ENCODE results near the gene FNDC3B.

FNDC3B gene

DNA sequence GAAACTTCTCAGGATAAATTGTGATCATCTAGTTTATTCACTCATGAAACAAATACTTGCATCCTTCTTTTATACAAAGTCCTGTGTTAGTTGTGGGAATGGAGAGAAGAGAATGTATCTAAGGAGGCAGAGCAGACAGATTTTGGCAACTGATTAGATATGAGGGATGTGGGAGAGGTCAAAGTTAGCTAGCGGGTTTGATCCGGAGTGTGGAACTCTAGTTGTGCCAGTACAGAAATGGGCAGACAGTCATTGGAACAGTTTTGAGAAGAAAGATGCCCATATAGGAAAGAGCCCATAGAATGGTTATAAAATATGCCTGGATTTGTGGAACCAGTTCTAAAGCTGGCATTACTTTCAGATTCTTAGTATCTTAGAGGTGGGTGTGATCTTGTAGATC lies 141.1 kb downstream of the FNDC3B start:
- H3K4me3 ChIP-seq (ENCODE audit: low read depth, low read length) = no peak overlapping the region
- no peak overlapping the region for H2AFZ ChIP-seq (ENCODE audit: low read length, unreplicated experiment)
- peak overlapping the region; percentile 66 for H3K27ac ChIP-seq (ENCODE audit: low read depth, low read length)
- H3K79me2 ChIP-seq (ENCODE audit: control insufficient read depth, insufficient read depth, low read length, unreplicated experiment) = peaks cover 94% of the 10 kb centered on the region
- H3K27me3 ChIP-seq (ENCODE audit: insufficient read depth, low read length) = no peaks in the 10 kb centered on the region
- H3K4me1 ChIP-seq (ENCODE audit: control insufficient read depth, insufficient read depth, low read length, unreplicated experiment) = peaks cover 72% of the 10 kb centered on the region
- H3K36me3 ChIP-seq (ENCODE audit: insufficient read depth, low read length) = peaks cover 9% of the 10 kb centered on the region

DNA sequence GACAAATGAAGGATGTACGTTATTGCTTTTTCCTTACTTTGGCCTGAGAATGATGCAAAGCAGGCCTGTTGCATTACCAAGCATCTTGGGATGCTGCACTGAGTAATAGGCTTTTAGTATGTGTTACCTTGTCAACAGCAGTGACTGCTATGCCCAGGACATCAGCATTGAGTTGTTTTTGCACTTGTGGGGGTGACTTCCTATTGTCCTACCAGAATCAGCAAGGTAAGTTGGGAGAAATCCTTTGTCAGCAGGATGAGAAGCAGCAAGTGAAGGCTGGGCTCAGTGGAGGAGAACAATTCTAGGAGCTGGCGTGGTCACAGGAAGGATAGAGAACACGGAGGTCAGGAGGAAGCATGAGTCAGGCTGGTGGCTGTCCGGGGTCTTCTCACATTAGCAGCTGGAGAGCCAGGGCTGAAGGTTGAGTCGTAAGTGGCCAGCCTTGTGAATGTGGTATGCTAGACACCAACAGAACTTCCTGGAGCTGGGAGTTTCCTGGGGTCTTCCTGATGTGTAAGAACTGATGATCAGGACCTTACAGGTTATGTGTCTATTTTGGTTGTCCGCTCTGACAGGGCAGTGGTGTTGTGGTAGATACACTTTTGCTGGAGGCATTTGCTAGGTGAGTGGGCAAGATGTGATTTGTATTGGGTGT lies 142.7 kb downstream of the FNDC3B start:
- Histone ChIP-seq H3K79me2 (ENCODE audit: control insufficient read depth, insufficient read depth, low read length, unreplicated experiment) (peaks cover 93% of the 10 kb centered on the region), H3K27ac (ENCODE audit: low read depth, low read length) (peak overlapping the region; percentile 66), H2AFZ (ENCODE audit: low read length, unreplicated experiment) (no peak overlapping the region), H3K4me1 (ENCODE audit: control insufficient read depth, insufficient read depth, low read length, unreplicated experiment) (peaks cover 60% of the 10 kb centered on the region), H3K4me3 (ENCODE audit: low read depth, low read length) (peak overlapping the region; percentile 18; the same call in 1 of the 2 replicates), H3K27me3 (ENCODE audit: insufficient read depth, low read length) (no peaks in the 10 kb centered on the region), H3K36me3 (ENCODE audit: insufficient read depth, low read length) (peaks cover 9% of the 10 kb centered on the region)

DNA sequence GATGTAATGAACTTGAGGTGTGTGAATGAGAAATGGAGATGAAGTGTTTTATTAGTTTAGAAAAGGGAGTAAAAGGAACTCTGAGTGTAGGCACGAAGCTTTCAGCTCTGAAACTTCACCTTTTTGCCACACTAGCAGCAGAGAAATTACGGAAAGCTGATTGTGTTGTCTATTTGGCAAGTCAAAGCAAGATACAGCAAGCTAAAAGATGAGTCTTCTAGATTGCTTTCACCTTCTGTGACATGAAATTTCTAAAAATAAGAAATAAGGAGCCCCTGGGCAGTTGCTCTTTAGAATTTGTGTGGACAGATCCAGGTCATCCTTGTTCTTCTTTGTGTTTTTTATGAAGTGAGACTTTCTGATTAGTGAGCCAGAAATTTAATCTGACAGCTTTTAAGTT lies 143.4 kb downstream of the FNDC3B start:
- H3K27ac ChIP-seq (ENCODE audit: low read depth, low read length) = peak overlapping the region; percentile 66
- H3K4me1 ChIP-seq (ENCODE audit: control insufficient read depth, insufficient read depth, low read length, unreplicated experiment) = peaks cover 57% of the 10 kb centered on the region
- peaks cover 92% of the 10 kb centered on the region for H3K79me2 ChIP-seq (ENCODE audit: control insufficient read depth, insufficient read depth, low read length, unreplicated experiment)
- H3K27me3 ChIP-seq (ENCODE audit: insufficient read depth, low read length) = no peaks in the 10 kb centered on the region
- H2AFZ ChIP-seq (ENCODE audit: low read length, unreplicated experiment) = no peak overlapping the region
- peaks cover 7% of the 10 kb centered on the region for H3K36me3 ChIP-seq (ENCODE audit: insufficient read depth, low read length)
- no peak overlapping the region for H3K4me3 ChIP-seq (ENCODE audit: low read depth, low read length)

DNA sequence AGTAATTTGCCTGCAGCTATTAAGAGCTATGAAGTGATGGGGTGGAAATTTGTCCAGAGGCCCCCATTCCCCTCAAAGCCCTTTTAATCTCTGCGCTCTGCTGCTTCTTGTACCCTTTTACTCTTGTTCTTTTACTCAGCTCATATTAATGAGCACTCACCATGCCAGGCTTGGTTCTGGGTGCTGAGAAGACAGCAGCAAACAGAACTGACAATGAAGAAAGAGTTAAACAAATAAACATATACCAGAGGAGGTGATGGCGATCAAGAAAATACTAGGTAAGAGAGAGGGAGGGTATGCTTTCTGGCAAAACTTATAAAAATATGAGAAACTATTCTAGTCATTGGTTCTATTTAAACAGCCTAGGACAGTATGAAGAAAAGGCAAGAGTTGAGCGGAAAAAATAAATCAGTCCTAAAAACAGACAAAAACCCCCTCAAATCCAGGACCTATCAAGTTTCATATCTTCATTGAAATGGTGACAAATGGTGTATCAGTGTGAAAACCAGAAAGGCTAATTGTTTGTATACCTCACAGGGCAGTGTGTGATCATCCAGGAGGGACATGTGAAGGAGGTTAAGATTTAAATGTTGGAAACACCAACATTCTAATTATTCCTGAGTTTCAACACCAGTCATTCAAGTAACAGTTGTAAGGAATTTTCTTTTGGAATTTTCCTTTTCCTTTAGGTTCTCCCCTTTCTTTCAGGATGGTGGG lies 144.9 kb downstream of the FNDC3B start:
- Histone ChIP-seq H3K79me2 (ENCODE audit: control insufficient read depth, insufficient read depth, low read length, unreplicated experiment) (peaks cover 88% of the 10 kb centered on the region), H2AFZ (ENCODE audit: low read length, unreplicated experiment) (no peak overlapping the region), H3K27ac (ENCODE audit: low read depth, low read length) (peak overlapping the region; percentile 38; the same call in 1 of the 2 replicates), H3K4me3 (ENCODE audit: low read depth, low read length) (no peak overlapping the region), H3K27me3 (ENCODE audit: insufficient read depth, low read length) (no peaks in the 10 kb centered on the region), H3K4me1 (ENCODE audit: control insufficient read depth, insufficient read depth, low read length, unreplicated experiment) (peaks cover 51% of the 10 kb centered on the region), H3K36me3 (ENCODE audit: insufficient read depth, low read length) (no peaks in the 10 kb centered on the region; the same call in 1 of the 2 replicates)

DNA sequence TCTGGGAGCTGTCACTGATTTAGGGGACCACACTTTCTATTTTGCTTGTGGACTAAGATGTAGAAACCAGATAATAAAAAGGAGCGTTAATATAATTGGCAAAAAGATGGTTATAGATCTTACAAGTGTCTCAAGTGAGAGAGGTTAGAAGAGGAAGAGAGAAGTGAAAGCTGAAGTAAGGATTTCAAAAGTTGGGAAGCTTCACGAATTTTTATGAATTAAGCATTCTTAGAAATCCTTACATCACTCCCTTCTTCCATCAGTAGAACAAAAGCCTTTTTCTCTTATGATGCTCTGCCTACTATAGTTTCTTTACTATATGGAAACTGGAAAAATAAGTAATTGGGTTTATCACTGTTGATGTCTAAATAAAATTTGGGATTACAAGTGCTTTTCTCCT lies 146.5 kb downstream of the FNDC3B start:
- H3K27me3 ChIP-seq (ENCODE audit: insufficient read depth, low read length) = no peaks in the 10 kb centered on the region
- H3K27ac ChIP-seq (ENCODE audit: low read depth, low read length) = peak overlapping the region; percentile 51
- H3K4me1 ChIP-seq (ENCODE audit: control insufficient read depth, insufficient read depth, low read length, unreplicated experiment) = peaks cover 51% of the 10 kb centered on the region
- no peaks in the 10 kb centered on the region; the same call in 1 of the 2 replicates for H3K36me3 ChIP-seq (ENCODE audit: insufficient read depth, low read length)
- H3K4me3 ChIP-seq (ENCODE audit: low read depth, low read length) = no peak overlapping the region
- H2AFZ ChIP-seq (ENCODE audit: low read length, unreplicated experiment) = no peak overlapping the region
- peaks cover 81% of the 10 kb centered on the region for H3K79me2 ChIP-seq (ENCODE audit: control insufficient read depth, insufficient read depth, low read length, unreplicated experiment)

DNA sequence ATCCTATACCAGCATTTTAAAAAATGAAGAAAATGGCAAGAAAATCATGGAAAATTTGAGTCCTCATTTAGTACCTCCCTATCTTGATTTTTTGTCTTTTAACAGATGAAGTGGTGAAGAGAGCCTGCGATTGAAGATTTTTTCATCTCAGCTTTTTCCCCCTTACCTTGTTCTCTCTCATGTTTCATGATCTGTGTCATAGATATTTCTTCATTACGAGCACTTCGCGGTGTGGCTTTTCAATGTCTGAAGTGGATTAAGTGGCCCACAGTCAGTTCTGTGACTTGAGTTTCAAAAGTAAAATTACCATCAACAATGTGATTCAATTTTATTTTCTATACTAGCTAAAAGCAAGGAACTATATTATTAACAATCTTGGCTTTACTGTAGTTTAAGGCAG lies 147.2 kb downstream of the FNDC3B start:
- no peaks in the 10 kb centered on the region for H3K27me3 ChIP-seq (ENCODE audit: insufficient read depth, low read length)
- no peaks in the 10 kb centered on the region; the same call in 1 of the 2 replicates for H3K36me3 ChIP-seq (ENCODE audit: insufficient read depth, low read length)
- H3K79me2 ChIP-seq (ENCODE audit: control insufficient read depth, insufficient read depth, low read length, unreplicated experiment) = peaks cover 83% of the 10 kb centered on the region
- H3K4me3 ChIP-seq (ENCODE audit: low read depth, low read length) = no peak overlapping the region
- H3K27ac ChIP-seq (ENCODE audit: low read depth, low read length) = peak overlapping the region; percentile 51
- H3K4me1 ChIP-seq (ENCODE audit: control insufficient read depth, insufficient read depth, low read length, unreplicated experiment) = peaks cover 44% of the 10 kb centered on the region
- H2AFZ ChIP-seq (ENCODE audit: low read length, unreplicated experiment) = no peak overlapping the region

DNA sequence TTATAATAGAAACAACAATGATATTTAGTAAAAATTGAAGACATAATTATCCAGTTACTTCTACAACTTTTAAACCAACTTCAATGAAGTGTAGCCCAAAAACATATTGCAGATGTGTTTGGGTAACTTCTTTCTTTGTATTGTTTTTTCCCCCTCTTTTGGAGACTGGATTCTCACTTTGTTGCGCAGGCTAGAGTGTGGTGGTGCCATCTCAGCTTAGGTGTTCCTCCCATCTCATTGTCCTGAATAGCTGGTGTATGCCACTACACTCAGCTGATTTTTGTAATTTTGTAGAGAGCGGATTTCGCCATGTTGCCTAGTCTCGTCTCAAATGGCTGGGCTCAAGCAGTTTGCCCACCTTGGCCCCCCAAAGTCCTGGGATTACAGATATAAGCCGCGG lies 148.1 kb downstream of the FNDC3B start:
- H3K4me1 ChIP-seq (ENCODE audit: control insufficient read depth, insufficient read depth, low read length, unreplicated experiment) = peaks cover 35% of the 10 kb centered on the region
- H3K79me2 ChIP-seq (ENCODE audit: control insufficient read depth, insufficient read depth, low read length, unreplicated experiment) = peaks cover 78% of the 10 kb centered on the region

DNA sequence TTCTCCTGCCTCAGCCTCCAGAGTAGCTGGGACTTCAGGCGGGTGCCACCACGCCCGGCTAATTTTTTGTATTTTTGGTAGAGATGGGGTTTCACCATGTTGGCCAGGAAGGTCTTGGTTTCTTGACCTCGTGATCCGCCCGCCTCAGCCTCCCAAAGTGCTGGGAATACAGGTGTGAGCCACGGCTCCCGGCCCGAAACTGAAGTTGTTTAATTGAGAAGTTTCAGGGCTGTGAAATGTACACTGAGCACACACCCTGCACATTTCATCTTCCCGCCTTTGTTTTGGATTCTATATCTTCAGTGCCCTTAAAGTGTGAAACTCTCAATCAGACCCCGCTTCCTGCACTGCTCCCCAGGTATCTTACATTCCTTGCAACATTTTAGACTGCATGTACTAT lies 149.1 kb downstream of the FNDC3B start:
- Histone ChIP-seq H2AFZ (ENCODE audit: low read length, unreplicated experiment) (no peak overlapping the region), H3K4me1 (ENCODE audit: control insufficient read depth, insufficient read depth, low read length, unreplicated experiment) (peaks cover 36% of the 10 kb centered on the region), H3K4me3 (ENCODE audit: low read depth, low read length) (no peak overlapping the region), H3K27ac (ENCODE audit: low read depth, low read length) (peak overlapping the region; percentile 73), H3K36me3 (ENCODE audit: insufficient read depth, low read length) (no peaks in the 10 kb centered on the region; the same call in 1 of the 2 replicates), H3K79me2 (ENCODE audit: control insufficient read depth, insufficient read depth, low read length, unreplicated experiment) (peaks cover 76% of the 10 kb centered on the region), H3K27me3 (ENCODE audit: insufficient read depth, low read length) (no peaks in the 10 kb centered on the region)

More for the DNA sequence above, 148.1 kb downstream of the FNDC3B start:
- Histone ChIP-seq H3K4me3 (ENCODE audit: low read depth, low read length) (no peak overlapping the region), H3K27me3 (ENCODE audit: insufficient read depth, low read length) (no peaks in the 10 kb centered on the region), H2AFZ (ENCODE audit: low read length, unreplicated experiment) (no peak overlapping the region), H3K36me3 (ENCODE audit: insufficient read depth, low read length) (no peaks in the 10 kb centered on the region; the same call in 1 of the 2 replicates), H3K27ac (ENCODE audit: low read depth, low read length) (peak overlapping the region; percentile 20; the same call in 1 of the 2 replicates)

DNA sequence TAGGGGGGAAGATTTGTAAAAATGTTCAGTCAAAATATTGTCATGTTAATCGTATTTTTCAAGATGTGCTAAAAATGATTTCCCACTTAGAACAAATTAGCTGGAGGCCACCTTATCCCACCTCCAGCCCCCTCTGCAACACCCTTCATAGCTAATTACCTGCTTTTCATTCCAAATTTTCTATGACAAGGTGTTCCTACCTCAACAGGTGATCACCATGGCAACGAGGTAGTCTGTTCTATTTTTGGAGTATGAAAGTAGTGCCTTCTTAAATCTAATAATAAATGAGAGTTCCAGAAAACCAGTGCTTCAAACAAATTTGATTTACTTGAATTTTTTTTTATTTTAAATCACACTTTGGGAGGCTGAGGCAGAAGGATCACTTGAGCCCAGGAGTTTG lies 149.8 kb downstream of the FNDC3B start:
- H3K79me2 ChIP-seq (ENCODE audit: control insufficient read depth, insufficient read depth, low read length, unreplicated experiment) = peaks cover 76% of the 10 kb centered on the region
- peak overlapping the region; percentile 73 for H3K27ac ChIP-seq (ENCODE audit: low read depth, low read length)
- H3K4me3 ChIP-seq (ENCODE audit: low read depth, low read length) = no peak overlapping the region
- H3K27me3 ChIP-seq (ENCODE audit: insufficient read depth, low read length) = no peaks in the 10 kb centered on the region
- peaks cover 40% of the 10 kb centered on the region for H3K4me1 ChIP-seq (ENCODE audit: control insufficient read depth, insufficient read depth, low read length, unreplicated experiment)
- H2AFZ ChIP-seq (ENCODE audit: low read length, unreplicated experiment) = no peak overlapping the region
- no peaks in the 10 kb centered on the region; the same call in 1 of the 2 replicates for H3K36me3 ChIP-seq (ENCODE audit: insufficient read depth, low read length)

DNA sequence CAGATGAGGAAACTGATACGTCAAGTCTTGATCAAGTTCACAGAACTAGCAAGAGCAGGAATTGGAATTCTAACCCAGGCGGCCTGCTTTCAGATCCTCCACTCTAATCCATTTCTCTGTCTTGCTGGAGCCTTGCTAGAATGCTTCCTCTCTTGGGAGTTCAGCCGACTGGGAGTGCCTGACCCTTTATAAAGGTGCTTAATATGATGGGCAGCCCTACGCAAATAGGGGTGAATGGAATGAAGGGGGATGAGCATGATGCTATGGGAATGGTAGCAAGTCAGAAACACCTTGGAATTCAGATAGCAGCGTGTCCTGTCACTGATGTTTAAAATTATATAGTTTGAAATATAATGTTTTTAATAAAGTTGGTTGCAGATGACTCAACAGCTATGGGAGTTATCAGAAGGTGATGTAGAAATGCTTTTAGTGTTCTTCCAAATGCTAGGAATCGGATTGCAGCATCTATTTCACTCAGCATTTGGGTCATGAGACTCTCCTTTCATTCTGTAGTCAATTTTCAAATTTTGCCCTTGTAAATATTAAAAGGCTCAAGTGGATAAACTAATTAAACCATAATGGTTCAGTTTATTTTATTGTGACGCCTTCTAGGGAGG lies 150.7 kb downstream of the FNDC3B start:
- no peaks in the 10 kb centered on the region for H3K27me3 ChIP-seq (ENCODE audit: insufficient read depth, low read length)
- peaks cover 48% of the 10 kb centered on the region for H3K4me1 ChIP-seq (ENCODE audit: control insufficient read depth, insufficient read depth, low read length, unreplicated experiment)
- H3K27ac ChIP-seq (ENCODE audit: low read depth, low read length) = peak overlapping the region; percentile 73
- no peak overlapping the region for H2AFZ ChIP-seq (ENCODE audit: low read length, unreplicated experiment)
- peaks cover 76% of the 10 kb centered on the region for H3K79me2 ChIP-seq (ENCODE audit: control insufficient read depth, insufficient read depth, low read length, unreplicated experiment)
- H3K4me3 ChIP-seq (ENCODE audit: low read depth, low read length) = no peak overlapping the region
- H3K36me3 ChIP-seq (ENCODE audit: insufficient read depth, low read length) = no peaks in the 10 kb centered on the region
